GM21447 (cell line): Measurements from ENCODE around the gene ABHD2.
"Not testable (repeated sequence)": the region's sequence is repeated elsewhere in the genome, so short reads cannot be mapped to it uniquely, and the experiment has no call there.

Experiments used
- ATAC-seq: cut with Tn5 transposase; IDR thresholded peaks from one replicate; pipeline ENCODE4 v1.9.1; 2021; ENCODE audit not compliant: unreplicated experiment

Gene ABHD2

DNA sequence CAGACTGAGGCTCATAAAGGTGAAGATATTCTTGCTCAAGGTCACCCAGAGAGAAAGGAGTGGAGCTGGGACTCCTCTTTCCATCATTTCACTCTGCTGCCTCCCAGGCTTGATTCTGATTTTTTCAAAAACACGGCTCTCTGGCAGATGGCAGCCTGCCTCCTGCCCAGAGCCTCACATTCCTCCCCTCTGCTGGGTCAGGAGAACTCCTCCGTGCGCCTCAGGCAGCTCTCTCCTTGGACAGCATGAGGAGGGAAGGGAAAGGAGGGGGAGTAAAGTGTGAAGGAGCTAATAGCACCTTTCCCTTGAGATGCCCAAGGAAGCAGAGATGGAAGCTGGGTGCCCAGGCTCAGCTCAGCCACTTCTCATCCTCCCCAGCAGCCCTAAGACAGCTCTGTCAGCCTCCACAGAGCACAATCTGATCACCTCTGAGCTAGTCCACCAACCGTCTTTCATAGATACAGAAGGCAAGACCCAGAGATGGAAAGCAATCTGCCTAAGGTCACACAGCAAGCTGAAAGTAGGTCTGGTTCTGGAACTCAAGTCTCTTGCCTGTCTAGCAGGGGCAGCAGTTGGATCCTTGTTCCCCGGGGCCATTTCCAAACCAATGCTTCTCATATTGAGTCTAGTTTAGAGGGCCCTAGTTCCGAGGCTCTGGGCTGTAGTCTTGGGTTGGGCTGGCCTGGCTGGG is 129.6 kb downstream of the ABHD2 start:
- ATAC-seq = no peak

DNA sequence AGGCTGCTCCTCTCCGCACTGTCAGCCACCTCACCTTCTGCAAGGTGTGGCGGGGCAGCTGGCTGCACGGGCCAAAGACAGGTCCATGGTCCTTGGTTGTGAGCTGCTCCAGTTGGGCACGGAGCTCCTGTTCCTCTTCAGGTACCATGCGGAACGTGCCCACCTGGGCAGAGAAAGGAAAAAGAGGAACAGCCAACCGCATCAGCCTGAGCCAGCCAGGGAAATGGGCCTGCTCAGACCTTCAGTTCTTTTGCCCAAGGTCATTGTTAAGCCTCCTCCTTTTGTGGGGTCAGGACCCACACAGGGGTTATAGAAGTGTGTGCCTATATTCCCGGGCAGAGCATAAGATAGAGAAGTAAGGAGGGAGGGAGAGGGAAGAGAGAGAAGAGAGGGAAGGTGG is 130.3 kb downstream of the ABHD2 start:
- no peak for ATAC-seq

DNA sequence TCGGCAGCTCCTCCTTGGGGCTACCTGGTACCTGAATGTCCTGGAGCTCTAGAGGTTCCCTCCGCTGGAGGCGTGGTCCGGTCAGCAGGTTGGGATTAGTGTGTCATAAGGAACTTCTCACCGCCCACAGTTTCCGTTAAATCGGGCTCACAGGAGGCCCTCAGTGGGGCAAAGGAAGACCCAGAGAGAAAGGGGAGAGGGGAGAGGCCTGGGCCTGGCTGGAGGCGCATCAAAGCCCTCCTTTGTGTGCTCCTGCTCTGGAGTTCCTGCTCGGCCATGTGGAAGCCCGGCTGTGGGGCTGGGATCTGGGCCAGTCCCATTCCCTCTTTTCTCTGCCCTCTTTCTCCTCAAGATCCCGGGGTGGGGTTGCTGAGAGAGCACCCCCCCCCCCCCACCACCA is 133.3 kb downstream of the ABHD2 start, which contains the start of gene RLBP1:
Gene RLBP1, minus strand, starts transcription at position 37 of the 400 bp plus-strand sequence. CDS start 2,604 bp downstream, outside the sequence.
- no peak for ATAC-seq

- ATAC-seq = no peak
These were observed 137.3 kb downstream of the ABHD2 start for GRCh38 chr15:89225588-89225987.

GRCh38 chr15:89226359-89227221 is 138.3 kb downstream of the ABHD2 start:
- ATAC-seq = no peak

DNA sequence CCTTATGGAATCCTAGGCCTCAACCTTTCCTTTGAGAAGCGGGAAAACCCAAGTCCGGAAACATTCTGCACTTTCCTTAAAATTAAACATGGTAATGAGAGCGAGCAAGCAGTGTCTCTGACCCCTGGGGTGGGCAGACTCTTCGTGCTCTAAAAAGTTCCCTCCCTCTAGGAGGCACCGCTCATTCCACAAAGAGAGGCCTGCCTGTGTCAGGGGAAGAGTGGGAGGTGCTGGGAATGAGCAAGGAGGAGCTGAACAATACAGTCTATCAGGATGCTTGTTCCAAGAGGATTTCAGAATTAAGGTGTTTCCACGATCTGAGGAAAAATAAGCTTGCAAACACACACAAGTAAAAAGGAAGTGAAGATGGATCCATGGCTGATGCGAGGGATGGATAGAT is 139.2 kb downstream of the ABHD2 start:
- ATAC-seq = no peak

DNA sequence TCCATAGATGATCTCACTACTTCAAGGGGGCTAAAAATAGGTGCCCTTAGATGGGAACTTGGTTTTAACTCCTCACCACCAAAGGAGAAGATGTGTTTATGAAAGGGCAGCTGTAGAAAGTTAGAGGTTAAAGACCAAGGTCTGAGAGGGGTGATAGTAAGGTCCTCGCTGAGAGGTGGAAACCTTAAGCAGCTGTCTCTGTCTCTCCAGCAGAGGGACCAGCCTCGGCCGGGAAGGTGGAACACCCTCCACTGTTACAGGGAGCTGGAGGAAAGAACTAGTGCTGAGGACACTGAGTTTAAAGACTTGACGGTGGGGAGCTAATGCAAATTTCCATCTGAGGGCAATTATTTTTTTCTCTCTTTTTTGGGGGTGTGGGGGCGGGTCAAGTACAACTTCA is 142.0 kb downstream of the ABHD2 start:
- no peak for ATAC-seq

DNA sequence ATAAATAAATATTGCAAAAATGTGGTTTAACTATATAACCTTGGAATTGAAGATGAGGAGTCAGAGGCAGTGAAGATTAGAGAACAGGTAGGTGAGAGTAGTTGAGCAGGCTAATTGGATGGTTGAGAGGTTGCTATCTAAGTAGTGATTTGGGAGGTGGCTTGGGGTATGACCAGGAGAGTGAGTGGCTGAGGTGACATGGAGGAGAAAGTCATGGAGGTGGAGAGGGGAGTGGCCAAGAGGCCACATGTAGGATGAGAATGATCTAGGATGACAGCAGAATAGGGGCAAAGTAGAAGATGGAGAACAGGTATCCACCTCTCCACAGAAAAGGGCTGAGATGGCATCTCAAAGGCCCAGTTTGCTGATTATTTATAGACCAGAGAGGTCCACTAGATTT is 143.6 kb downstream of the ABHD2 start:
- ATAC-seq = no peak

GRCh38 chr15:89239883-89240810 is 151.9 kb downstream of the ABHD2 start:
- not testable (repeated sequence) for ATAC-seq

GRCh38 chr15:89243046-89243690 is 154.9 kb downstream of the ABHD2 start:
- no peak for ATAC-seq

DNA sequence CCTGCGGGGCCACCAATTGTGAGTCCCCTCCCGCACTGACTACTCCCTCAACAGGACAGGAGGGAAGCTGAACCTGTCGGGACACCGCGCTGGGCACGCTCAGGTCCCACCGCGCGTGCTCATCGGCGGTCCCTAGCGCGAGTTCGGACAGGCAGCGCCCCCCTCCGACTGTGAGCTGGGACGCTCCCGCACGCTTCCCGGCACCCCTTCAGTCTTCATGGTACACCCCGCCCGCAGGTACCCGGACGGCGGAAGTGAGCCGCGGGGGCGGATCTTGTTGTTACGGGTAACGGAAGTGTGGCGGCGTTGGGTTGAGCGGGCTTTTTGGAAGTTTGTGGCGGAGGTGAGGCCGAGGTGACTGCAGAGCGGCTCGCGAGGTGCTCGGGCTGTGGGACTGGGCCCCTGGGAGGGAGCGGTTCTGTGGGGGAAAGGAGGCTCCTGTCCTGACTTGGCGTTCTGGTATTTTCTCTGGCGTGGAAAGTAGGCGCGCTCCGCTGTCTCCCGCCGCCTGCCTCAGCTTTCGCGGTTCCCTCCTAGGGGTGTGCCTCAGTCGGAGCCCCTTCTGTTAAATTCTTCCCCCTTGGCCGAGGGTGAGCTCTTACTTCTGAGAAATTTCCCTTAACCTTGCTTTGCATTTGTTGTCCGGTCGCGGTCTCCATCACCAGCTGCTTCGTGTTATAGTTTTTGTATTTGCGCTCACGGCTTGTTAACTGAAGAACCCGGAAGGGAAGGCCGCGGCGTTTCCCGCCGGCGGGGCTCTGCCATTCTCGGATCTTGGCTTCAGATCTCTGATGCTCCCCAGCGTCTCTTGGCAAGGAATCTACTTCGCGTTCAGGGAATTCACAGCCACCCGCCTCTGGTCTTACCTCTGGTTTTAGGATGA is 155.7 kb downstream of the ABHD2 start, which contains the start of gene FANCI:
Gene FANCI, plus strand, starts transcription at position 289 of the 883 bp plus-strand sequence. CDS start 3,669 bp downstream, outside the sequence.
- peak; percentile 94 for ATAC-seq

DNA sequence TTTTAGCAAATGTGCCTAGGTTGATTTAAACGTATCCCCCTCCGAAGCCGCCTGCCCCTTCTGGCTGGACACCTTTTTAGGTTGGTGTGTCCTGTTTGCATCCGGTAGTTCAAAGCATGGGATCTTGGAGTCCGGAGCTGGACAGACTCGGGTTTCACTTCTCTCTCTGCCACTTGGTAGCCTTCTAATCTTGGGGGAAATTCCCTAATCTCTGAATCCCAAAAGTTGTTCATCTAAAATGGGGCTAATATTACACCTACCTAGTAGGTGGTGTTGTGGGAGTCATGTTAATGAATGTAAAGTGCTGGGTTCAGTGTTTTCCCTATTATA is 156.3 kb downstream of the ABHD2 start:
- no peak for ATAC-seq

DNA sequence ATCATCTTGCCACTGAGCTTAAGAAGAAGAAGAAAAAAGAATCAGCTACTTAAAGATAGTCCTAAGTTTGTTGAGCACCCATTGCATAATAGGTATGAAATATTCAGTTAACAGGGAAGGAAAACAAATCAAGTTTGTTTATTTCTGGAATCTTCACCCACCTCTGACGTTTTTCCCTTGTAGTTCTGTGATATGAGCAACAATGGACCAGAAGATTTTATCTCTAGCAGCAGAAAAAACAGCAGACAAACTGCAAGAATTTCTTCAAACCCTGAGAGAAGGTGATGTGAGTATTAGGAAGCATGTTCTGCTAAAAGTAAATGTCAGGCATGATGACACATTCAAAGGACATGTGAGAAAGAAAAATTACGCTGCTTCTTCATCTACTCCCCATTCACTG is 159.2 kb downstream of the ABHD2 start:
- ATAC-seq = no peak

GRCh38 chr15:89248584-89248983 is 160.3 kb downstream of the ABHD2 start:
- no peak for ATAC-seq

DNA sequence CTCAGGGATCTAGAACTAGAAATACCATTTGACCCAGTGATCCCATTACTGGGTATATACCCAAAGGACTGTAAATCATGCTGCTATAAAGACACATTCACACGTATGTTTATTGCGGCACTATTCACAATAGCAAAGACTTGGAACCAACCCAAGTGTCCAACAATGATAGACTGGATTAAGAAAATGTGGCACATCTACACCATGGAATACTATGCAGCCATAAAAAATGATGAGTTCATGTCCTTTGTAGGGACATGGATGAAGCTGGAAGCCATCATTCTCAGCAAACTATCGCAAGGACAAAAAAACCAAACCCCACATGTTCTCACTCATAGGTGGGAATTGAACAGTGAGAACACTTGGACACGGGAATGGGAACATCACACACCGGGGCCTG is 161.9 kb downstream of the ABHD2 start:
- not testable (repeated sequence) for ATAC-seq
